GM12872 (cell line): ENCODE results near the gene GRPR.
A peak's percentile ranks its signal among the peaks of the same experiment; 100 is the strongest.

Source experiments
- TF ChIP-seq, protein P1 (sequence below): IDR thresholded peaks from 3 replicates; pipeline ENCODE4 v1.5.1; 2011; ENCODE audit warnings: low read depth, mild to moderate bottlenecking, low read length, moderate library complexity; ENCODE audit not compliant: insufficient read depth

GRPR gene

DNA sequence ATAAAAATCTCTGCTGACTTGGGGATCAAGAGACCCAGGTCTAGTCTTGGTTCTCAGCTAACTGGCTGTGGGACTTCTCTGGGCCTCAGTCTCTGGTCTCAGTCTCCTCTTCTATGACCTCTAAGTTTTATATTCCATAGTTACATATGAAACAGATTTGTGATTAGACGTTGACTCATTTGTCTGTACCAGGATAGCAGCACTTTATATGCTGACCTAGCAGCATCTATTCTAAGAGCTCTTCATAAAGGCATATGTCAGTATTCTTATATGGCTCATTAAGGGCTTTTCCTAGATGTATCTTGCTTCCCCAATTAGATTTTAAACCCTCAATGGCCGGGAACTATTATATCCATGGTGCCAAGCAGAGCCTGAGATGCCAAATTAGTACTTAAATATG is 12.7 kb downstream of the GRPR start:
- TF ChIP-seq, protein P1, sequence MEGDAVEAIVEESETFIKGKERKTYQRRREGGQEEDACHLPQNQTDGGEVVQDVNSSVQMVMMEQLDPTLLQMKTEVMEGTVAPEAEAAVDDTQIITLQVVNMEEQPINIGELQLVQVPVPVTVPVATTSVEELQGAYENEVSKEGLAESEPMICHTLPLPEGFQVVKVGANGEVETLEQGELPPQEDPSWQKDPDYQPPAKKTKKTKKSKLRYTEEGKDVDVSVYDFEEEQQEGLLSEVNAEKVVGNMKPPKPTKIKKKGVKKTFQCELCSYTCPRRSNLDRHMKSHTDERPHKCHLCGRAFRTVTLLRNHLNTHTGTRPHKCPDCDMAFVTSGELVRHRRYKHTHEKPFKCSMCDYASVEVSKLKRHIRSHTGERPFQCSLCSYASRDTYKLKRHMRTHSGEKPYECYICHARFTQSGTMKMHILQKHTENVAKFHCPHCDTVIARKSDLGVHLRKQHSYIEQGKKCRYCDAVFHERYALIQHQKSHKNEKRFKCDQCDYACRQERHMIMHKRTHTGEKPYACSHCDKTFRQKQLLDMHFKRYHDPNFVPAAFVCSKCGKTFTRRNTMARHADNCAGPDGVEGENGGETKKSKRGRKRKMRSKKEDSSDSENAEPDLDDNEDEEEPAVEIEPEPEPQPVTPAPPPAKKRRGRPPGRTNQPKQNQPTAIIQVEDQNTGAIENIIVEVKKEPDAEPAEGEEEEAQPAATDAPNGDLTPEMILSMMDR: no peak

DNA sequence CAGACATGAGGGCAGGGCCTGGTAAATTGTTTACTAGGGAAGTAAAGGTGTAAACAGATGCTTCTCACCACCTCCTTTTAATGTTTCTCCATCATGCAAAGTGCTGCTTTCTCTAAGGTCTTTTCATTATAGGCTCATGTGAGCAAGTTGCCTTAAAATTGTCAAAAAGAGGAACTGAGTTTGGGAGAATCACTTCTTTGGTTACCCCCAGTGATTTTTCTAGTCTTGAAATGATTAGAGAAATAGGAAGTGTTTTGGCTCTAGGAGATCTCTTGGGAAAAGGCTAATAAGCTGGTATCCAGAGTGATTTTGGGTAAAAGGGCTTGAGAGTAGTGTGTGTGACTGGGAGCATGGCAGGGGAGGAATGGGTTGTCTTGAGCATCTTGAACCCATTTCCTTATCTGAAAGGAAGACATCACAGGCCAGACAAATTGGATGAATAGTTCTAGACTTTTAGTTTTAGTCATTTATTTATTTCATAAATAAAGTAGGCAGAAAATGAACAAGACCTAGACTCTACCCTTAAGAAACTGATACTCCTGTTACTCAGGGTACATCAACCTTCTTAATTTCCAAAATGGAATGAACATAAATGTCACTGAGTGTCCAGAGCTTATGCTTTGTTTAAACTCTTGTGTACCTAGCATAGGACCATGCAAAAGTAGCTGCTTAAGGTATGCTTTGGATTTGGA is 14.2 kb downstream of the GRPR start:
- TF ChIP-seq, protein P1: no peak

DNA sequence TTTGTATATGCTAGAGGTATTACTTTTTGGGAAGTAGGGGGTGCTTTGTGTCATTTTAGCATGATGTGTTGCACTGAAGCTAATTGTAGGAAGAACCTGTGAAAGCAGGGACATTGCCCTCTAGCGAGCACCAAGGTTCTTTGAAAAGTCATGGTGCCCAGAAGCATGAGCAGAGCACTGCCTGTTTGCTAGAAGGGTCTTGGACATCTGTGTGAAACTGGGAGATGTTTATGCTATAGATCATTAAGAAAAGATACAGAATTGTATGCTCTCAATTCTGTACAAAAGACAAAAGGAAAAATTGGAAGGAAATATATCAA is 14.7 kb downstream of the GRPR start:
- TF ChIP-seq, protein P1: peak; percentile 57

DNA sequence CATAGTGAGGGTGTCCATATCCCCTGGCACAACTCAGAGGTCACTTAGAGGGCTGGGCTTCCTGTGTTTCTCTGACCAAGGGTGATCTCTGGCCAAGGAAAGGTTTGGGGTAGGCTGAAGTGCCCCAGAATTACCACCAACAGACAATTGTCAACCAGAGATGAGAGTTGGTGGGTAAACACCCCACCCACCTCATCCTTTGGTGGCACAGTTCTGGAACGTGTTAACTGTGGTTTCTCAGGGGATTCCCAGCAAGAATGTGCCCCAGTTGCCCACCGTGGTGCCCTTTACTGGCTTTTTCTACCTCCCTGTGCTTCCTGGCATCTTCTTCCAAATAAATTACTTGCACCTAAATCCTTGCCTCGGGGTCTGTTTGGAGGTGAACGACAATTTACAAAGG is 17.1 kb downstream of the GRPR start:
- TF ChIP-seq, protein P1: no peak

DNA sequence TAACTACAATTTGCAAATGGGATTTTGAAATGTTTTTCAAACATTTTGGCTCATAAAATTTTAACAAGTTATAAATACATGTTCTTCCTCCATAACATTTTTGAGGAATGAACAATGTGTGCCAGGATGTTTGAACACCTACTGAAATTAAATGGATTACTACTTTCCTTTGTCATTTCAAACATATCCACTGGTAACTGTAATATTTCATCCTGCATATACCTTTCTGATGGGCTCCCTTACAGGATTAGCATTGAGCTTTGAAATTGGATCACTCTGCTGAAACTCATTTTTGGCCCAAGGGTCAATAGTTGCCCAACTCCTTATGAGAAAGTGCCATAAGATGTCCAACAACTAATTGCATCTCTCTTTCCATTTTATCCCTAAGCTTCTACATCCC is 17.6 kb downstream of the GRPR start:
- TF ChIP-seq, protein P1: no peak

DNA sequence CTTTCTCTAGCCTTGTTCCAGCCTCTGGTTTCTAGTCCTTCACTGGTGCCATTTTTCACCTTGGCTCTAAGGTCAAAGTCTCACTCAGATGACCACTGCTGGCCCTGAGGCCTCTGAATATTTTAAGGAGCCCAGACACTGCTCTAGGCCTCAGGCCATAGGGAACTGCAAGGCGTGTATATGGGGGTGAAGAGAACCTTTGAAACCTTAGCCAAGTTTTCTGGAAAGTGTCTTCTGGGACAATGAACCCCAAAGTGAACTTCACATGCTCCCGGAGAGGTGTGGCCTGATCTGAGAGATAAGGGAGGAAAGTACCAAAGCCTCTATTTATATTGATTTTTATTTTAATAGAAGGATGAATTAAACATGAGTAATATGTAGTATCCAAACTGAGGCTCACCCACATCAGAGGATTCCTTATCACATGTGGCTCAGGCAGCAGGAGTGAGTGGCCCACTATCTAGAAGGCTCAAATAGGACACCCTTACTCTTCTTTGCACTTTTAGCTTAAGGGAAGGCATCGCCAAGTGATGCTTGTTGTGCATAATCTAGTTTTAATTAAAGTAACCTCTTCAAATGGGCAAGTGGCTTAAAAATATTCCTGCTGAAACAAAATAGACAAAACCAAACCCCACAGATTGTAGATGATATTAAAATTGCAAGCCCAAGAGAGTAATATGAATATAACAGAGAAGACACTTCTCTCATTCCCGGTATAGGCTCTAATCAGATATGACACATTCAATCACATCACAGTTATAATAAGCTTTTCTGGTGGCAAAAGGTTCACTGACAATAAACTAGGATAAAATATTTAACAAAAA is 18.3 kb downstream of the GRPR start:
- TF ChIP-seq, protein P1: no peak

DNA sequence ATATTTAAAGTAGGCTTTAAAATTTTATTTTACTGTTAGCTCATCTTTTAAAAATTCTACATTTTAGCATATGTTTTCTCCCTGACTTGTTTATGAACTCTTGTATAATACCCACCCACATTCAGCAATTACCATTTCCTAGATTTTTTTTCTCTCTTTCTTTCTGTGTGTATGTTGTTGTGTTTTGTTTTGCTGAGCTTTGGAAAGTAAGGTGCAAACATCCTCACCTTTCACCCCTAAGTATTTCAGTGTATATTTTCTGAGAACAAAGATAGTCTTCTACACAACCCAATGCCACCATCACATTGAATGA is 18.8 kb downstream of the GRPR start:
- TF ChIP-seq, protein P1: no peak
